Loucy (cell line): ENCODE data around the gene FOXF1.

Experiments
- H2AFZ ChIP-seq: fragments of 200-600 bp; sonication (generic); 2 replicates; pipeline ENCODE4 v1.6.0; 2016; ENCODE audit warnings: antibody characterized with exemption, mild to moderate bottlenecking, low read length, moderate library complexity
- H3F3A ChIP-seq: fragments of 200-600 bp; 2 replicates; pipeline ENCODE4 v1.6.0; 2016; ENCODE audit warnings: antibody characterized with exemption, low read depth, mild to moderate bottlenecking
- H3K27me3 ChIP-seq: fragments of 200-600 bp; sonication (generic); 2 replicates; pipeline ENCODE4 v1.6.1; 2014; ENCODE audit warnings: low read length, mild to moderate bottlenecking; ENCODE audit not compliant: insufficient read depth, poor library complexity, severe bottlenecking
- H3K36me3 ChIP-seq: fragments of 200-600 bp; sonication (generic); 2 replicates; pipeline ENCODE4 v1.6.1; 2016; ENCODE audit warnings: low read length; ENCODE audit not compliant: insufficient read depth
- H3K4me1 ChIP-seq: fragments of 200-600 bp; sonication (generic); 2 replicates; pipeline ENCODE4 v1.5.1; 2014; ENCODE audit warnings: low read length, mild to moderate bottlenecking; ENCODE audit not compliant: insufficient read depth, poor library complexity, severe bottlenecking
- H3K4me2 ChIP-seq: fragments of 200-600 bp; sonication (generic); 2 replicates; pipeline ENCODE4 v1.6.0; 2014; ENCODE audit warnings: antibody characterized with exemption, low read length, low read depth, mild to moderate bottlenecking; ENCODE audit not compliant: poor library complexity, severe bottlenecking
- H3K4me3 ChIP-seq: fragments of 200-600 bp; sonication (generic); 2 replicates; pipeline ENCODE4 v1.5.1; 2014; ENCODE audit warnings: low read length, mild to moderate bottlenecking, mixed read lengths; ENCODE audit not compliant: poor library complexity, severe bottlenecking
- H3K79me2 ChIP-seq: fragments of 200-600 bp; sonication (generic); 2 replicates; pipeline ENCODE4 v1.6.1; 2014; ENCODE audit warnings: low read length; ENCODE audit not compliant: insufficient read depth
- H3K9ac ChIP-seq: fragments of 200-600 bp; sonication (generic); 2 replicates; pipeline ENCODE4 v1.6.0; 2014; ENCODE audit warnings: mild to moderate bottlenecking, low read depth, low read length, moderate library complexity; ENCODE audit not compliant: poor library complexity, severe bottlenecking
- H3K9me2 ChIP-seq: fragments of 200-600 bp; sonication (generic); replicated peaks from 2 replicates; pipeline ENCODE4 v1.6.1; 2016; ENCODE audit warnings: low read depth, low read length, mixed read lengths
- H3K9me3 ChIP-seq: fragments of 200-600 bp; sonication (generic); 2 replicates; pipeline ENCODE4 v1.6.1; 2014; ENCODE audit warnings: mild to moderate bottlenecking, antibody characterized with exemption, low read length, low read depth; ENCODE audit not compliant: insufficient read depth
- H4K20me1 ChIP-seq: fragments of 200-600 bp; sonication (generic); 2 replicates; pipeline ENCODE4 v1.6.0; 2014; ENCODE audit warnings: antibody characterized with exemption, low read length, mild to moderate bottlenecking; ENCODE audit not compliant: insufficient read depth, poor library complexity, severe bottlenecking
- CTCF ChIP-seq: fragments of 200-600 bp; sonication (generic); conservative IDR thresholded peaks from 2 replicates; pipeline ENCODE4 v1.5.1; 2014; ENCODE audit warnings: mild to moderate bottlenecking, antibody characterized with exemption, low read length
- EZH2phosphoT487 ChIP-seq: fragments of 200-600 bp; IDR thresholded peaks from 2 replicates; pipeline ENCODE4 v1.6.1; 2018; ENCODE audit warnings: antibody characterized with exemption, mild to moderate bottlenecking, moderate library complexity, borderline replicate concordance

Gene FOXF1

GRCh38 chr16:86553356-86553755 is 43.0 kb downstream of the FOXF1 start:
- Histone ChIP-seq H3K9me3 (no peaks in the 10 kb centered on the region), H3K36me3 (no peaks in the 10 kb centered on the region), H3K4me2 (peak overlapping the region; percentile 90)

GRCh38 chr16:86554599-86554916 is 44.2 kb downstream of the FOXF1 start:
- H3K4me3 ChIP-seq = peak overlapping the region; percentile 98
- no peaks in the 10 kb centered on the region for H3K27me3 ChIP-seq
- H3K79me2 ChIP-seq = peaks cover 13% of the 10 kb centered on the region
- H3K36me3 ChIP-seq = no peaks in the 10 kb centered on the region
- no peaks in the 10 kb centered on the region for H3K9me2 ChIP-seq
- TF ChIP-seq CTCF (no peak), EZH2phosphoT487 (no peak)
- H3K9me3 ChIP-seq = no peaks in the 10 kb centered on the region
- peak overlapping the region; percentile 97 for H3K9ac ChIP-seq
- H3K4me1 ChIP-seq = peaks cover 14% of the 10 kb centered on the region
- no peaks in the 10 kb centered on the region for H4K20me1 ChIP-seq
- peak overlapping the region; percentile 44 for H2AFZ ChIP-seq
- peak overlapping the region; percentile 90 for H3K4me2 ChIP-seq
- H3F3A ChIP-seq = peaks cover 4% of the 10 kb centered on the region; the same call in 1 of the 2 replicates

More at GRCh38 chr16:86553356-86553755, 43.0 kb downstream of the FOXF1 start:
- H4K20me1 ChIP-seq = no peaks in the 10 kb centered on the region
- no peak overlapping the region for H3K4me3 ChIP-seq
- TF ChIP-seq EZH2phosphoT487 (no peak), CTCF (no peak)
- H2AFZ ChIP-seq = no peak overlapping the region
- no peak overlapping the region for H3K9ac ChIP-seq
- peaks cover 14% of the 10 kb centered on the region for H3K4me1 ChIP-seq
- H3F3A ChIP-seq = peaks cover 4% of the 10 kb centered on the region; the same call in 1 of the 2 replicates
- no peaks in the 10 kb centered on the region for H3K27me3 ChIP-seq
- peaks cover 13% of the 10 kb centered on the region for H3K79me2 ChIP-seq
- no peaks in the 10 kb centered on the region for H3K9me2 ChIP-seq

- Histone ChIP-seq H4K20me1 (no peaks in the 10 kb centered on the region), H3K4me3 (peak within 1 kb of the TSS; percentile 98), H3K27me3 (no peaks in the 10 kb centered on the region), H3K4me2 (peak within 1 kb of the TSS; percentile 90), H3K9ac (peak within 1 kb of the TSS; percentile 97), H3K9me2 (no peaks in the 10 kb centered on the region), H3K79me2 (peaks cover 13% of the 10 kb centered on the region), H3K4me1 (peaks cover 14% of the 10 kb centered on the region), H3K9me3 (no peaks in the 10 kb centered on the region), H3F3A (peaks cover 4% of the 10 kb centered on the region; the same call in 1 of the 2 replicates), H2AFZ (peak within 1 kb of the TSS; percentile 44), H3K36me3 (no peaks in the 10 kb centered on the region)
- TF ChIP-seq CTCF (no peak), EZH2phosphoT487 (no peak)
Measured at GRCh38 chr16:86554917-86555703, 44.8 kb downstream of the FOXF1 start, which contains the start of gene MTHFSD. MTHFSD (minus strand) TSS chr16:86555235; CDS start chr16:86555184, 51 bp downstream.
